GM21576 (cell line): Measurements from ENCODE around the gene TBK1.

Source experiments
- ATAC-seq: cut with Tn5 transposase; IDR thresholded peaks from one replicate; pipeline ENCODE4 v1.9.1; 2021; ENCODE audit warnings: mild to moderate bottlenecking, moderate library complexity; ENCODE audit not compliant: unreplicated experiment

TBK1 gene

DNA sequence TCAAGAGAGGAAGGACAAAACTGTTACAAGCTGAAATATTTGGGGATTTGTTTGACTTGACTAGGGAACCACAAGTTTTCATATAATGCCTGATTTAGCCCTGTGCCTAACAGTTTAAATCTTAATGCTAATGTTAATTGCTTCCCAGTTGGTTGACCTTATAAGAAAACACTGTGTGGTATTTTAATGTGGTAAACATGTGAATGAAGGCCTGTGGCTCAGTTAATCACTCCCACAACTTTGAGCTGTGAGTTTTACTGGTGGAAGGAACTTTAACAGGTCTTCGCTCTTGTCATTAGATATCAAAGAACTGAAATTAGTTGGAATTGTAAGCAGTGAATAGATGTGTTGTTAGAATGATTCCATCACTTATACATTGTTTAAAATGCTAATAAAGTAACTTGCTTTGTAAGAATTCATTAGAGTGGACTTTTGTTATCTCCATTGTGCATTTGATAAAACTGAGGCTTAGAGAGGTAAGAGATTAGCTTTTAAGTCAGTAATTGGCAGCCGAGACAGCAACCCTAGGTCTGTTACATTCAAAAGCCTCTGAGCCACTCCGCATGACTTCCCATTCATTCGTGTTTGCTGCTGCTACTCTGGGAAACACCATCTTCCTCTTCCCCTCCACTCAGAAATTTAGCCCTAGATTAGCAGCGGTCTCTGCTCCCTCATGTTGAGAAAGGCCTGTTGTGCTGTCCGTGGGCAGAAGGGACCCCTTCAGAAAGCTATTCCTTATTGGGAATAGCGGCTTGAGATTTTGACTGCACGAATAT, 1.0 kb upstream of the TBK1 start:
- ATAC-seq, result no peak

- no peak for ATAC-seq
Measured at GRCh38 chr12:64452559-64453329, 824 bp downstream of the TBK1 start.

DNA sequence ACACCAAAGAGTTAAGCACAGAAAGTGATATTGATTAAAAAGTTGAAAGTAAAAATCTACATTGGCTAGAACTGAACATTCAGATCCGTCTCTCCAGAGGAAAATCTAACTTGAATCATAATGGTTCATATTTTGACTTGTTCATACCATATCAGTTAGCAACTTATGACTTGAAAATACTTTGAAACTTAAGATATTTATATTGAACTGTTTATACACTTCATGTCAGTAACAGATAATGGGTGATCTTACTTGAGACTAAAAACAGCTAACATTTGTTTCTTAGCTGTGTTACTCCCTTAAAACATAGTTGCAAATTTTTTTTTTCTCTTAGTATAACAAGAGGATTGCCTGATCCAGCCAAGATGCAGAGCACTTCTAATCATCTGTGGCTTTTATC, 3.6 kb downstream of the TBK1 start:
- no peak for ATAC-seq

- no peak for ATAC-seq
Measured at GRCh38 chr12:64456119-64456518, 4.2 kb downstream of the TBK1 start.

- no peak for ATAC-seq
Measured at GRCh38 chr12:64457032-64457431, 5.1 kb downstream of the TBK1 start.

- ATAC-seq, result no peak
Measured at GRCh38 chr12:64457466-64457865, 5.5 kb downstream of the TBK1 start.

DNA sequence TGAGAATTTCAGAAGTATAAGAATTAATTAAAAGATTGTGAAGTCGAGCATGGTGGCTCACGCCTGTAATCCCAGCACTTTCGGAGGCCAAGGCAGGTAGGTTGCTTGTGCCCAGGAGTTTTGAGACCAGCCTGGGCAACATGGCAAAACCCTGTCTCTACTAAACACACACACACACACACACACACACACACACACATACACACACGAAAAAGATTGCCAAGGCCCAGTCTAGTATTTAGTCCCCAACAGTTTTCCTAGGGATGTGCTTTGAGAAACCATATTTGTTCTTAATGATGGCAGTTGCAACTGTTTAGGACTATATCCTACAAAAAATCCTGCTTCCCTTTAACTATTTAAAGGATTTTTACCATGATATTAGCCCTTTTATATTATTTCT, 6.0 kb downstream of the TBK1 start:
- ATAC-seq, result no peak

DNA sequence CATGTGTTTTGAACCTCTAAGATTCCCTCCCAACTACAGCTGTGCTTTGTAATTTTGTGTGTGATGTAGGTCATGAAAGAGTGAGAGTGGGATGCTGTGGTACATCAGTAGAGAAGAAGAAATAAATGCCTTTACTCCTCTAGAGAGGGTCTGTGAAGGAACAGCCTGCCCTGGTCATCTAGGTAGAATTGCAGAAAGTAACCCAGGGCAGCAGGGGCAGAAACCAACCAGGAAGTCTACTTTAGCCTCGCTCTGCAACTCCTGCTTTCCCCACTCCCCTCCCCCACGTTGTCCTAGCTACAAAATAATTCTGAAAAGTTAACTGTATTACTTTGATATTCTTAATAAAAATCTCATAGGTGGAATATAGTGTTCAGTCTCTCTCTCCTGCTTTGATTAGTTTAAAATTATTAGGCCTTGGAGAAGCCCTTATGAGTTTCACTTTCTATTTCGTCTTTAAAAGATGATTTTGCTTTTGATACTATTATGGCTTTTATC, 7.5 kb downstream of the TBK1 start:
- peak; percentile 63 for ATAC-seq

- ATAC-seq, result no peak
Measured at GRCh38 chr12:64461634-64462414, 9.9 kb downstream of the TBK1 start.

DNA sequence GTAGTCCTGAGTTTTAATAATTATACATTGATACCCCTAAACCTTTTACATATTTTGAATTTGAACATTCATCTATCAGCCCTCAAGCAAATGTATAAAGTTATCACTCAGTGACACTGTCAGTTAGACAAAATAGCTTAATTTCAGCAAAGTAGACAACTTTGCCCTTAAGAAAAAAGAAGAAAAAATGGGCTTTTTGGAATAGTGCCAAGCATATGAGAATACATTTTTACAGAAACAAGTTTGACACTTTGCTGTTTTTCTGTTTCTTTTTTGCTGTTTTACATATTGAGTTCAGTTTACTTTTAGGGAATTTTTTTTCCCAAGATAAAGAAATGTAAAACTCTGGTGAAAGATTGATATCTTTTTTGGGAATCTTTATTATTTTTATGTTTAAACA, 14.3 kb downstream of the TBK1 start:
- ATAC-seq, result no peak

GRCh38 chr12:64468966-64469365, 17.0 kb downstream of the TBK1 start:
- ATAC-seq, result no peak

DNA sequence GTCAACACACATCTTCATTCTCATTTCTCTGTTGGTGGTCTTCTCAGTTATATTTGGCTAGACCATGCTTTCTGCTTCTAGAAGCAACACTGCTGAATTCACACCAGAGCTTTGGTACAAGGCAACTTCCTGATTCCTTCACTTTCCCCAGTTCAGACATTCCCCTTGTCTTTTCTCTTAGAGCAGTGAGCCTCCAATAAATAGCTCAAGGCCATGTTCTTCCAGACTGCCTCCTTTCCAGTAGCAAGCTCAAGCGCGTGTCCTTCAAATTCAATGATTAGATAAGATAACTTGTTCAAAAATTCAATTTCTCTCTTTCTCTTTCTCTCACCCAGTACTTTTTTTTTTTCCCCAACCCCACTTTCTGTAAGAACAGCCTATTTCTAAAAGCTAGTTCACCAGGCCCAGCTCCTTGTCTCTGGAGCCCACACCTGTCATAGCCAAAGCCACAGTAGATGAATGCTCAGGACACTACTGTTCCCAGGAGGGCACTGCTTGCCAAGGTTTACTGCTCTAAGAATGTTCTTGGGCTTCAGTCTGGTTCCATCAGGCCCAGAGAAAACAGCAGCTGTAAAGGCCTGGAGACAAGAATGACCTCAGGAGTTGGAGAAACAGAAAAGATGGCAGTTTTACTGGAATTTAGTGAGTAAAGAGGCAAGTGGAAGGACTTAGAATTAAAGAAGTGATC, 17.7 kb downstream of the TBK1 start:
- no peak for ATAC-seq

DNA sequence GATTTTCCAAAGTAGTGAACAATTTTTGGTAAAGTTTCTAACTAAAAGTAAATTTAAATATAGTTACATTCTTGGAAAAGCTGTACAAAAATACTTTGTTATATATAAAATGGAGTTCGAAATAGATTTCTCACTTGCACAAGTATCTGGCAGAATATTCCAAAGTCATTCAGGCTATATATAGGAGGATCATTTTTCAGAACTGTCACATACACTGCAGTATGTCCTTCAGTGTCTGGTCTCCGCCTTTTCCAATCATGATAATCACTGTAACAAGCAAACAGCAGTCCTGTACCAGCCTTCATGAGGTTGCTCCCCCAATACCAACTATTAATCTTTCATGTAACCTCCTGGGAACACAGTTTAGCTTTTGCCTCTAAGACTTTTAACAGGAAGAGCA, 18.6 kb downstream of the TBK1 start:
- ATAC-seq, result no peak

- no peak for ATAC-seq
Measured at GRCh38 chr12:64473176-64473575, 21.3 kb downstream of the TBK1 start.

GRCh38 chr12:64475518-64475917, 23.6 kb downstream of the TBK1 start:
- no peak for ATAC-seq

- ATAC-seq, result no peak
Measured at GRCh38 chr12:64476844-64477243, 24.9 kb downstream of the TBK1 start.

- ATAC-seq, result no peak
Measured at GRCh38 chr12:64478661-64479060, 26.7 kb downstream of the TBK1 start.

DNA sequence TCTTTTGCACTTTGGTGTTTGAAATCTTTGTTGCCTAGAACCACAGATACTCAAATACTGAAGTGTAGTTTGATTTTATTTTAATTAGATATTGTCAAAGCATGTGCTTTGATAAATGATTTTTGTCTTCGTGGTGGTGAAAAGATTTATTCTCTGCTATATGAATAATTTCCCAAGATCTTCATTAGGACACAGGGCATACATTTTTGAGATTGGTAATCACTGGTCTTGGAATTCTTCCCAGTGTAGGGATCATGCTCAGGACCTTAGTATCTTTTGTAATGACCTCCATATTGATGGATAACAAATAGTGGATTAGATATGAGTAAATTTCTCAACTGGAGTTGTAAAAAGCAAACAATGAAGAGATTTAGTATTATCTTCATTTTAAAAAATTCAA, 28.2 kb downstream of the TBK1 start:
- no peak for ATAC-seq

- no peak for ATAC-seq
Measured at GRCh38 chr12:64486657-64487056, 34.7 kb downstream of the TBK1 start.

DNA sequence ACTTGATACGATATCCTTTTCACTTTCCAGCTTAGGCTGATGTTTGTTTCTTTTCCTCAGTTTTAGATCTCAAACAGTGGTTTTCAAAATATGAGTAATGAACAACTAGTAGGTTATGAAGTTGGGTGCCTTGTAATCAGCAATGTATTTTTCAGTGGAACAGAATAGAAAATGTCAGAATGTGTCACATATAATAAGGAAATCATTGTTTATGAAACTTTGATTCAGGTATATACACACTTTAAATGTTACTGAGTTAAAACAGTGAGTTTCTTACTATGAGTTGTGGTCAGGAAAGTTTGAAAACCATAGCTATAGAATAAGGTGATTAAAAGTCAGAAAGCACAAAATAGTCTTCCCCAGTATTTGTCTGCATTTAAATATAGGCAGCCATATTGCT, 39.8 kb downstream of the TBK1 start:
- ATAC-seq, result no peak

GRCh38 chr12:64493513-64493912, 41.6 kb downstream of the TBK1 start:
- no peak for ATAC-seq
